Measurements from ENCODE around the gene MID2. TPM values are rescaled to one million over a fixed set of nuclear protein-coding genes. Genes with fewer than 3 reads are reported as not detected.

Gene MID2
- total RNA-seq, 1 experiment from 2014 or later = 5.1 TPM

GRCh38 chrX:107827852-107828251 is 2.2 kb downstream of the MID2 start (continued):
- no peak for TF ChIP-seq ATF3 (IDR thresholded peaks at IDR 0.05)
- no peak for TF ChIP-seq REST (IDR thresholded peaks at IDR 0.05; ENCODE audit: low read depth)
- TF ChIP-seq MAX (IDR thresholded peaks at IDR 0.05) = no peak
- no peak for TF ChIP-seq SRF (IDR thresholded peaks at IDR 0.05; ENCODE audit: low read depth)

- H3K4me3 ChIP-seq (replicated peaks in 1 of 2; ENCODE audit: low read depth in 1 of 2, low read length in 2 of 2) = no peak overlapping the region
- H4K20me1 ChIP-seq (ENCODE audit: insufficient read depth) = no peaks in the 10 kb centered on the region
- RAD21 ChIA-PET (ENCODE audit: low non-redundant PET in 1 of 2, low total read pairs in 2 of 2, uncharacterized antibody in 2 of 2, unreplicated experiment in 2 of 2) = no interaction called here
- H2AFZ ChIP-seq (ENCODE audit: low read depth, low read length, poor library complexity, severe bottlenecking) = no peak overlapping the region
- no peak overlapping the region for H3K9ac ChIP-seq (ENCODE audit: low read length)
- POLR2A ChIA-PET = no interaction called here
- BruUV-seq (replicated peaks) = no TSS peak
- ATAC-seq (no peak), DNase-seq (ENCODE audit: low read depth, low spot score) (no peak)
- no peaks in the 10 kb centered on the region for H3K9me3 ChIP-seq (ENCODE audit: control insufficient read depth in 1 of 2, insufficient read depth in 1 of 2, low read depth in 1 of 2, low read length in 2 of 2)
- H3K27ac ChIP-seq (ENCODE audit: low read depth, low read length) = no peak overlapping the region
- no peaks in the 10 kb centered on the region for H3K79me2 ChIP-seq (ENCODE audit: insufficient read depth, low read length)
- no peak for TF ChIP-seq SP1 (IDR thresholded peaks at IDR 0.05; ENCODE audit: low read depth)
- TF ChIP-seq TCF7L2 (IDR thresholded peaks at IDR 0.05; ENCODE audit: borderline replicate concordance, extremely low read depth, insufficient read depth, insufficient read length) = no peak
- no peak for TF ChIP-seq POLR2A (IDR thresholded peaks at IDR 0.05; ENCODE audit: borderline replicate concordance, extremely low read depth, insufficient read depth, insufficient read length)
- no peak for TF ChIP-seq ZBTB33 (IDR thresholded peaks at IDR 0.05; ENCODE audit: extremely low read depth, insufficient replicate concordance, low read length)
- TF ChIP-seq EZH2phosphoT487 (IDR thresholded peaks at IDR 0.05; ENCODE audit: borderline replicate concordance) = no peak
- no peak for TF ChIP-seq EGR1 (IDR thresholded peaks at IDR 0.05; ENCODE audit: low read depth)
- TF ChIP-seq RAD21 (IDR thresholded peaks at IDR 0.05; ENCODE audit: low read depth) = no peak
- TF ChIP-seq SIN3A (IDR thresholded peaks at IDR 0.05; ENCODE audit: low read depth) = no peak
- H3K4me2 ChIP-seq (ENCODE audit: low read length) = no peak overlapping the region
- no peaks in the 10 kb centered on the region for H3K27me3 ChIP-seq (ENCODE audit: insufficient read depth, low read length)
- intact Hi-C loops (cut with micrococcal nuclease) = no loop called here
- peaks cover 4 to 5% of the 10 kb centered on the region in 2 experiments; a peak in 2 of 4 replicates for H3K4me1 ChIP-seq (ENCODE audit: control insufficient read depth in 1 of 2, insufficient read depth in 2 of 2, low read length in 2 of 2)
- H3K36me3 ChIP-seq (ENCODE audit: control insufficient read depth in 1 of 2, insufficient read depth in 2 of 2, low read length in 2 of 2) = no peaks in the 10 kb centered on the region
- CTCF ChIA-PET = no interaction called here
- H3K9me2 ChIP-seq (ENCODE audit: insufficient read depth) = no peaks in the 10 kb centered on the region
Observed at GRCh38 chrX:107829878-107830277, 4.2 kb downstream of the MID2 start.

Measured in HCT116 (cell line).